IMR-90 (cell line): ENCODE results near the gene SPNS1. TPM values are rescaled to one million over a fixed set of nuclear protein-coding genes. Genes with fewer than 3 reads are reported as not detected.

Source experiments
- ATAC-seq: fragments of 200-7000 bp; cut with Tn5 transposase; 2 replicates; pipeline ENCODE4 v1.9.1; 2020; ENCODE audit warnings: low read depth, mild to moderate bottlenecking, moderate library complexity
- BruUV-seq: library from RNA; stranded (reverse); fragments of 400-500 nt; replicated peaks from 2 replicates; lab custom pipeline; 2021; lab: Mats Ljungman, UMichigan
- CTCF ChIA-PET: fragments of 300-600 bp; formaldehyde crosslinking; extraction: SDS; loops from one replicate; lab custom pipeline; 2021; ENCODE audit warnings: antibody characterized with exemption; lab: Yijun Ruan, JAX
- POLR2A ChIA-PET: fragments of 300-600 bp; sonication (Branson Sonifier 250); formaldehyde crosslinking; loops from one replicate; lab custom pipeline; 2022; ENCODE audit warnings: antibody characterized with exemption; ENCODE audit not compliant: unreplicated experiment; lab: Charles Lee
- DNase-seq: peaks from one replicate; pipeline ENCODE4 v3.0.0; 2013
- H2AFZ ChIP-seq: replicated peaks from 2 replicates; pipeline ENCODE3; 2013; ENCODE audit warnings: low read length, mild to moderate bottlenecking; ENCODE audit not compliant: poor library complexity
- H2AK5ac ChIP-seq: 2 replicates; pipeline ENCODE4 v1.6.1; 2013; ENCODE audit warnings: low read depth, low read length, inconsistent platforms
- H2AK9ac ChIP-seq: replicated peaks from 2 replicates; pipeline ENCODE3; 2013; ENCODE audit warnings: mild to moderate bottlenecking, low read depth, low read length, moderate library complexity; ENCODE audit not compliant: poor library complexity
- H2BK120ac ChIP-seq: 2 replicates; pipeline ENCODE4 v1.6.1; 2013; ENCODE audit warnings: low read depth, low read length, inconsistent platforms
- H2BK15ac ChIP-seq: 3 replicates; pipeline ENCODE4 v1.6.1; 2013; ENCODE audit warnings: low read depth, low read length, inconsistent platforms
- H2BK20ac ChIP-seq: 2 replicates; pipeline ENCODE4 v1.6.1; 2013; ENCODE audit warnings: low read depth, mild to moderate bottlenecking, inconsistent platforms, low read length, moderate library complexity
- H2BK5ac ChIP-seq: 2 replicates; pipeline ENCODE4 v1.6.1; 2013; ENCODE audit warnings: mild to moderate bottlenecking, low read depth, low read length, inconsistent platforms; ENCODE audit not compliant: poor library complexity, severe bottlenecking
- H3K14ac ChIP-seq: replicated peaks from 2 replicates; pipeline ENCODE4 v1.6.1; 2013; ENCODE audit warnings: low read depth, low read length, inconsistent platforms
- H3K18ac ChIP-seq: 2 replicates; pipeline ENCODE4 v1.6.1; 2013; ENCODE audit warnings: low read depth, low read length, control low read depth
- H3K23ac ChIP-seq: 2 replicates; pipeline ENCODE4 v1.6.1; 2013; ENCODE audit warnings: low read depth, low read length, inconsistent platforms
- H3K27ac ChIP-seq: 2 replicates; pipeline ENCODE4 v1.5.1; 2013; ENCODE audit warnings: mild to moderate bottlenecking, control low read depth, low read length; ENCODE audit not compliant: insufficient read depth
- H3K27me3 ChIP-seq: 2 replicates; pipeline ENCODE4 v1.6.1; 2013; ENCODE audit warnings: low read length; ENCODE audit not compliant: control insufficient read depth, insufficient read depth
- H3K36me3 ChIP-seq: 2 replicates; pipeline ENCODE4 v1.6.1; 2013; ENCODE audit warnings: low read length, mixed read lengths; ENCODE audit not compliant: control insufficient read depth, insufficient read depth
- H3K4ac ChIP-seq: 2 replicates; pipeline ENCODE4 v1.6.1; 2013; ENCODE audit warnings: low read depth, low read length, inconsistent platforms
- H3K4me1 ChIP-seq: 2 replicates; pipeline ENCODE4 v1.6.1; 2013; ENCODE audit warnings: low read length, mixed read lengths; ENCODE audit not compliant: control insufficient read depth, insufficient read depth
- H3K4me2 ChIP-seq: 2 replicates; pipeline ENCODE4 v1.6.1; 2013; ENCODE audit warnings: low read depth, mild to moderate bottlenecking, control low read depth, low read length, moderate library complexity
- H3K4me3 ChIP-seq: 2 replicates; pipeline ENCODE4 v1.5.1; 2013; ENCODE audit warnings: low read depth, mild to moderate bottlenecking, control low read depth, low read length, moderate library complexity; ENCODE audit not compliant: insufficient read depth
- H3K56ac ChIP-seq: 2 replicates; pipeline ENCODE4 v1.6.1; 2013; ENCODE audit warnings: low read length, inconsistent platforms; ENCODE audit not compliant: insufficient read depth; ENCODE audit errors: extremely low read depth
- H3K79me1 ChIP-seq, 2 experiments: 2 replicates each; pipeline ENCODE4 v1.6.1; 2013; ENCODE audit warnings: low read length in 2 of 2, inconsistent platforms in 1 of 2, low read depth in 1 of 2
- H3K9ac ChIP-seq: 2 replicates; pipeline ENCODE4 v1.6.1; 2013; ENCODE audit warnings: low read depth, low read length, control low read depth
- H3K9me1 ChIP-seq: 2 replicates; pipeline ENCODE4 v1.6.1; 2013; ENCODE audit warnings: low read length, inconsistent platforms; ENCODE audit not compliant: insufficient read depth
- H3K9me3 ChIP-seq: 2 replicates; pipeline ENCODE4 v1.6.1; 2013; ENCODE audit warnings: low read length; ENCODE audit not compliant: control insufficient read depth, insufficient read depth
- H4K20me1 ChIP-seq: 2 replicates; pipeline ENCODE4 v1.6.1; 2013; ENCODE audit warnings: low read length, inconsistent platforms; ENCODE audit not compliant: insufficient read depth
- H4K5ac ChIP-seq: 2 replicates; pipeline ENCODE4 v1.6.1; 2013; ENCODE audit warnings: mild to moderate bottlenecking, low read depth, low read length, control low read depth
- H4K8ac ChIP-seq, 2 experiments: 2 replicates each; pipeline ENCODE4 v1.6.1; 2013; ENCODE audit warnings: low read depth in 2 of 2, low read length in 2 of 2, control low read depth in 1 of 2, inconsistent platforms in 1 of 2
- H4K91ac ChIP-seq: 2 replicates; pipeline ENCODE4 v1.6.1; 2013; ENCODE audit warnings: low read depth, low read length, inconsistent platforms; ENCODE audit not compliant: insufficient read depth
- BHLHE40 ChIP-seq: fragments of 150-350 bp; IDR thresholded peaks from 2 replicates; pipeline ENCODE4 v1.6.1; 2016; ENCODE audit warnings: mild to moderate bottlenecking, low read depth, low read length
- CHD1 ChIP-seq: IDR thresholded peaks from 2 replicates; pipeline ENCODE4 v1.6.1; 2012; ENCODE audit warnings: low read depth, low read length, improper control_type of control experiment
- NFE2L2 ChIP-seq: fragments of 150-350 bp; IDR thresholded peaks from 2 replicates; pipeline ENCODE4 v1.6.1; 2016; ENCODE audit warnings: low read depth, mild to moderate bottlenecking, low read length
- SMC3 ChIP-seq: fragments of 150-350 bp; IDR thresholded peaks from 2 replicates; pipeline ENCODE4 v1.6.1; 2016; ENCODE audit warnings: low read depth, mild to moderate bottlenecking, antibody characterized with exemption, low read length, moderate library complexity
- WGBS, 2 experiments: methylation state at CpG; one replicate each; pipeline versions ENCODE4 v1.1.5 to v1.1.7; 2013; ENCODE audit warnings: missing lambda C conversion rate in 2 of 2; ENCODE audit not compliant: insufficient read length in 1 of 2; ENCODE audit errors: extremely low coverage in 2 of 2; 5-methylcytosine and 5-hydroxymethylcytosine counted together
- dilution Hi-C: fragments of 300-500 bp; cut with HindIII; formaldehyde crosslinking; loops from one replicate; pipeline ENCODE4 v1.14.3; 2018; ENCODE audit warnings: low sequenced_read_pairs; ENCODE audit not compliant: unreplicated experiment
- in situ Hi-C: fragments of 300-500 bp; cut with MboI; formaldehyde crosslinking; loops from 3 replicates; pipeline ENCODE4 v1.14.3; 2019; ENCODE audit warnings: low sequenced_read_pairs, inconsistent platforms, mixed read lengths
- intact Hi-C: fragments of 100-400 bp; cut with micrococcal nuclease; formaldehyde crosslinking; loops from 2 replicates; pipeline ENCODE4 v1.10.0; 2022
- polyA plus RNA-seq, 3 experiments: library from polyadenylated mRNA; depleted of rRNA; stranded (reverse); fragments of >200 nt; gene quantifications; 2 replicates each; pipeline ENCODE4 v1.2.3, GENCODE V29; 2012; ENCODE audit warnings: low replicate concordance in 1 of 3
- total RNA-seq: library from RNA; depleted of rRNA; stranded (reverse); fragments of >200 nt; gene quantifications from 2 replicates; pipeline ENCODE4 v1.2.3, GENCODE V29; 2012

SPNS1 gene
- total and polyA plus RNA-seq, 2 of the 4 experiments (the other 2 are of a cell fraction) = 4.7 to 37.3 TPM

- no peak overlapping the region for H2AFZ ChIP-seq
- no peak overlapping the region for H2BK20ac ChIP-seq
- no peak overlapping the region for H3K9ac ChIP-seq
- H3K79me1 ChIP-seq = peaks cover 0 to 11% of the 10 kb centered on the region in 2 experiments; a peak in 1 of 4 replicates
- no peak overlapping the region for H4K91ac ChIP-seq
- H3K4me1 ChIP-seq = no peaks in the 10 kb centered on the region
- H3K4me3 ChIP-seq = no peak overlapping the region
- H3K27me3 ChIP-seq = no peaks in the 10 kb centered on the region
- no peak for DNase-seq
- intact Hi-C loops = no loop called here
- dilution Hi-C loops = no loop called here
- H2AK9ac ChIP-seq = no peak overlapping the region
- no peak for ATAC-seq
- peaks cover 69% of the 10 kb centered on the region for H3K36me3 ChIP-seq
- H3K9me3 ChIP-seq = peaks cover 5% of the 10 kb centered on the region
- in situ Hi-C loops = no loop called here
- no peak overlapping the region for H2AK5ac ChIP-seq
- H3K23ac ChIP-seq = no peak overlapping the region
- TF ChIP-seq CHD1 (no peak), NFE2L2 (no peak), BHLHE40 (no peak), SMC3 (no peak)
- POLR2A ChIA-PET = no interaction called here
- no peak overlapping the region for H4K8ac ChIP-seq
- CTCF ChIA-PET = interaction anchor here (0.6 kb wide), 1 partner anchor 37 kb away, joined by 4 read pairs; no protein-coding TSS in a partner anchor
- no peak overlapping the region for H3K4ac ChIP-seq
- H3K9me1 ChIP-seq = no peaks in the 10 kb centered on the region
- H2BK120ac ChIP-seq = no peak overlapping the region
- H3K14ac ChIP-seq = no peak overlapping the region
- WGBS, 2 experiments = 92% methylated on average over 6 of the region's 19 CpGs; no CpG with 5 or more reads in 1 of the 2 experiments
- no peak overlapping the region for H2BK15ac ChIP-seq
- no peaks in the 10 kb centered on the region for H4K20me1 ChIP-seq
- no TSS peak for BruUV-seq
- no peak overlapping the region for H2BK5ac ChIP-seq
- no peak overlapping the region for H3K56ac ChIP-seq
- H3K4me2 ChIP-seq = no peak overlapping the region
- no peak overlapping the region for H4K5ac ChIP-seq
- H3K18ac ChIP-seq = no peak overlapping the region
- H3K27ac ChIP-seq = no peak overlapping the region
Observed at GRCh38 chr16:28985211-28986041, 10.8 kb downstream of the SPNS1 start.
